NCI-H1048 (cell line): Measurements from ENCODE around the gene ALAS2.
A peak's percentile ranks its signal among the peaks of the same experiment; 100 is the strongest.
"Not testable (repeated sequence)": the region's sequence is repeated elsewhere in the genome, so short reads cannot be mapped to it uniquely, and the experiment has no call there.

Experiments
- DNase-seq: peaks from one replicate; lab custom pipeline; 2025; lab: John Stamatoyannopoulos, UW

The ALAS2 gene

DNA sequence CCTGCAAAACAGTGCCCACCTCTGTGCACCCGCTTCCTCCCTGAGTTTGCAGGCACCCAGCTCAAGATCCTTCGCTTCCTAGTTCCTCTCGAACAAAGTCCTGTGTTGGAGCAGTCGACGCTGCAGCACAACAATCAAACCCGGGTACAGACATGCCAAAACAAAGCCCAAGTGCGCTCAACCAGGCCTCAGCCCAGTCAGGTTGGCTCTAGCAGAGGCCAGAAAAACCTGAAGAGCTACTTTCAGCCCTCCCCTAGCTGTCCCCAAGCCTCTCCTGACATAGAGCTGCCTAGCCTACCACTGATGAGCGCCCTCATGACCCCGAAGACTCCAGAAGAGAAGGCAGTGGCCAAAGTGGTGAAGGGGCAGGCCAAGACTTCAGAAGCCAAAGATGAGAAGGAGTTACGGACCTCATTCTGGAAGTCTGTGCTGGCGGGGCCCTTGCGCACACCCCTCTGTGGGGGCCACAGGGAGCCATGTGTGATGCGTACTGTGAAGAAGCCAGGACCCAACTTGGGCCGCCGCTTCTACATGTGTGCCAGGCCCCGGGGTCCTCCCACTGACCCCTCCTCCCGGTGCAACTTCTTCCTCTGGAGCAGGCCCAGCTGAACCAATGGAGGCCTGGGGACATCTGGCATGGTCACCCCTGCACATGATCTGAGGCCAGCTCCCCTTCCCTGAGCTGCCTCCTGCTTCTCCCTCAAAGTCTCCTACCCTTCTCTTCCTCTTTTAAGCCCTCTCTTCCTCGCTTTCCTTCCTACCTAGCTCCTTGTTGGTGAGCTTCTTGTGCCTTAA lies 23.8 kb downstream of the ALAS2 start:
- DNase-seq, result no peak

DNA sequence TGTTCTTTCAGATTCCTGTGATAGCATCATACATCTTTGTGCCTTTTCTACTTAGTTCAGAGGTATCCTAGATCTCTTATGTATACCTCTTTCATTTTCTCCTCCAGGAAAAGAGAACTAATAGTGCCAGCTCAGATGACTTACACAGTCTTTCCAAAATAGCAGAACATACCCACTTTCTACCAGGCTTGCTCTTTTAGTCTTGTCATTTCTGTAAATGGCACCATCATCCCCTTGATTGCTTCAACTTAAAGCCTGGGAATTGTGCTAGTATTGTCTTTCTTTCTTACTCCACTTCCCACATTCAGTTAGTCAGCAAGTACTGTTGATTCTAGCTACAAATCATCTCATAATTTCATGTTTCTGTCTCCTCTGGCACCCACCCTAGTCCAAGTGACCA lies 25.5 kb downstream of the ALAS2 start:
- DNase-seq, result no peak

DNA sequence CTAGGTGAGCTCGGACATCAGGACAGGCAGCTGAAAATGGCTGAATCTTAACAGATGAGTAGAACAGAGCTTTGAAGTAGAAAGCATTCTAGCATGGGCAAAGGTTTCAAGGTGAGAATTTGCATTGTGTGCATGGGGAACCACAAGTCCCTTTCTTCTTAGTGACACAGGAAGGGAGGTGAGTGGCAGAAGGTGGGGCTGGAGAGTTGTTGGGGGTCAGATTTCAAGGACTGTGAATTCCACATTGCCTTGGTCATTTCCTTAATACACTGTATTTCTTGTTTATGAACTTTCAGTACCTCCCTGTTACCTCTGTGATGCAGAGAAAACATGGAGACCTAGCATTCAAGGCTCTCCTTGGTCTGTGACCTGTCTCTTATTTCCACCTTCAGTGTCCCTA lies 26.5 kb downstream of the ALAS2 start:
- DNase-seq, result no peak

DNA sequence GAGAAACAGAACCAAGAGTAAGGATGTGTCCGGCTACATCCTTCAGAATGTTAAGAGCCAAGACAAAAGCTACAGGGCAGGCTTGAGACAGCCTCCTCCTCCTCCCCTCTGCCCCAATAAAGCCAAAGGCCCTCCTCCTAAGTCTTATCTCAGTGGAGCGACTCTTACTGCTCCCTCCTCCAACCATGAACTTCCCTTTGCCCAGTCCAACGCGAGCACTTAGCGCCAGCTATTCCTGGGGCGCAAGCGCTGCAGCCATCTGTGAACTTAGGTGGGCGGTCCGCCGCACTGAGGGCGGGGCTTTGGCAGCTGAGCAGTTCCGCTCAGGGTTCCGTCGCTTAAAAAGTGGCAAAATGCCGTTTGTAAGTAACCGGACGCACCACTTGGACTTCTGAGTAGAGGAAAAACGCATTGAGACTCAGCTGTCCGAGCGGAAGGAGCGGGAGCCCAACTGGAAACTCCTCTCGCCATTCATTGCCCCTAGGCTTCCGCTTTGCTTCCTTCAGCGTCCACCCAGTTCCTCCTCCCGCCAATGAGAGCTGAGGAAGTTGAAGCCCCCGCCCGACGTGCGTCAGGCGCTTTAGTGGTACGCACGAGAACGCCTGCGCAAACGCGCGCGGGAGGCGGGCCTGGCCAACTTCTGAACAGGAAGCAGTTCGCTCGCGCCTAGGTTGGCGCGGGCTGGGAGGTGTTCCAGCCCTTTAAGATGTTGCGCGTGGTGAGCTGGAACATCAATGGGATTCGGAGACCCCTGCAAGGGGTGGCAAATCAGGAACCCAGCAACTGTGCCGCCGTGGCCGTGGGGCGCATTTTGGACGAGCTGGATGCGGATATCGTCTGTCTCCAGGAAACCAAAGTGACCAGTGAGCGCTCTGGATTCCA lies 30.8 kb downstream of the ALAS2 start, which contains the start of gene APEX2:
TSS of gene APEX2 (plus strand) at position 647 of the 882 bp plus-strand sequence. CDS start at position 707, 60 bp downstream.
- DNase-seq, result peak; percentile 66

DNA sequence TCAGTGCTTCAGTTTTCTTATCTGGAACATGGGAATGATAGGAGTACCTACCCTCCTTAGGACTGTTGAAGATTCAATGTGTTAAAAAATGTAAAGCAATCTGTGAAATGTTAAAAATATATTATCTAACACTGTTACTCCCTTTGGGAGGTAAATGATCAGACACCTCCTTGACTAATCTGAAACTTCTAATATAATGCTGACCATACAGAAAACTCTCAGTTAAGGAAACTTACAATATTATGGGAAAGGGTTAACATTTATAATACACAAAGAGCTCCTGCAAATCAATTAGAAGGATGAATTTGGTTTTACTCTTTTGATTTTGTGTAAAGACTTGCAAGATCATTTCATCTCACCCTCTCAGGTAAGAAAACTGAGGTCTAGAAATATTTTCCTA lies 35.2 kb downstream of the ALAS2 start:
- DNase-seq, result no peak

DNA sequence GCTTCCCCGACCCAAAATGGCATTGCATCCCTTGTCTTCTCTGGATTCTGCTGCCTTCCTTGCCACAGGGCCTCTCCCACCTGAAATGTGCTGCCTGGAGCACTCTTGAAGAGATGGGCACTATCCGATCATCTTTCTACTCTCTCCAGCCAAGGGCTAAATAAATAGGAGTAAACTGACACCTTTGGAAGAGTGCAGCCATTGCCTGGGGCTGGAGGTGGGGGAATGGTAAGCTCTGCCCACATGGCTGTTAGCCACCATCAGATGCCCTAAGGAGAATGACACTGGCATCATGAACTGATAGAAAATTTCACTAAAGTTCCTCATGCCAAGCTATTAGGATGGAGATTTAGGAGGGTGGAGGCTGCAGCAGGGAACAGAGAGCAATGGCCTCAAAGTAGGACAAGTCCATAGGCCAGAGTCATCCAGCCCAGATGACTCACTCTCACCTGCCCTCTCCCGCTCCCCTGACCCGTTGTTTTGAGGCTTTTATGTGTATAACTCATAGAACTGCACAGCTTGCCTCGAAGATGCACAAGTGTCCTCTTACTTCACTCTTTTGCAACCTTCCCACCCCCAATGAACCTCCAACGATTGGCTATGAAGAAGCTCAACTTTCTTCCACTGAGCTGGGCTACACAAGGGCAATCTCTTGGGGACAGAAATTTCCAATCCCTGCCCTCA lies 36.0 kb downstream of the ALAS2 start:
- no peak for DNase-seq

DNA sequence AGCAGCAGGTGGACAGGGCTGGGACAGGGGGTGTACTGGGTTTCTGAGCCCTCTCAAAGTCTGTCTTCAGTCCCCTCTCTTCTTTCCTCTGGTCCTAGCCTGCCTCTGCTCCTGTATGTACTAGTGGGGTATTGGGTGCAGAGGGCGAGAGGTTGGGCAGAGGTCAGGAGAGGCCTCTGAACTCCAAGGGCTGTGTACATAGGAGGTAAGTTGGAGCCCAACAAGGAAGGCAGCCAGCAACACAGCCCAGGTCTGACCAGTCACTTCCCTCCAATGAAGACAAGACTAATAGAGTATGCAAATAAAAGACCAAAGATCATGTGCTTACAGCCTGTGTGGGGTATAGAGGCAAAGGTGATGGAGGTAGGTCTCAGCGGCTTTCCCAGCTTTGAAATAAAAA lies 36.7 kb downstream of the ALAS2 start, which contains the start of gene PFKFB1:
TSS of gene PFKFB1 (minus strand) at position 90 of the 400 bp plus-strand sequence. CDS start 181 bp downstream, outside the sequence.
- DNase-seq, result no peak

DNA sequence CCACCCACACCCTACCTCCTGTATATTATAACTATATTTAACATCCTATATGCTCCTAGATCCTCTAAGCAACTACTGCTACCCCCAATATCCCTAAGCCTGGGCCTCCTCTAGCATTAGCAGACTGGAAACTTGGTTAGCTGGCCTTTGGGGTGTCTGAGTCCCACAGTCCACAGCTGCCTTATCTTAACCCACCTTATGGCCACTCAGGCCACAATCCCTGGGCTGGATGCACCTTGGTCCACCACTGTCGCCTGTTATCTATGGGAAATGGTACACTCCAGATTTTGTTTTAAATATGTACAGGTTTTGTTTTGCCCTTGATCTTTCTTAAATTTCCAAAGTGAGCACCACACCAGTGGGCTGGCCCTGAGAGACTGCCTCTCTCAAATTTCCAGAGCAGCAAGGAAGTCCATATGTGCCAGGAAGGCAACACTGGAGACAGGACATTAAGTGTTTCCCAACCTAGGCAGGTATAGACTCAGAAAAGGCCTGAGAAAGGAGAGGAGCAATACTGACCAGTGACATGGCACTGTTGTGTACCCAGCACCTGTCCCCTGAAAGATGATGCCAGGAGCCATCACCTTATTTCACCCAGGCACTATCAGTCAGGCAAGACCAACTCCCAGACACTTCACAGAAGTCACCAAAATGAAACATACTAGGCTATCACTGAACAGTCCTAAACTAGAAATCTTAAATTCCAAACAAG lies 37.7 kb downstream of the ALAS2 start:
- no peak for DNase-seq

DNA sequence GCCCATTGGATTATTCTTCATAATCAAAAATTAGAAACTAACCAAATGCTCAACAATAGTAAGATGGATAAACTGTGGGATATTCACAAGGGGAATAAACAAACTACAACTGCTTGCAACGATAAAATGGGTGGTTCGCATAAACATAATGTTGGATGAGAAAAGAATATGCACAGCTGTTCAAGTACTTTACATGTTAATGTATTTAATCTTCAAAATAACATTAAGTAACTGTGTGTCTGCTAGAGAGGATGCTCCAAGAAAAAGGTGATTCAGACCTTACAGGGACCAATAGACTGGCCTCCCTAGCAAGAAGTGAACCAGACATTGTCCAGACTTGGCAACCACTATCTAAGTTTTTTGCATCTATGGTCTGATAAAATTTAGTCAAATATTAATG lies 39.1 kb downstream of the ALAS2 start:
- DNase-seq, result no peak

DNA sequence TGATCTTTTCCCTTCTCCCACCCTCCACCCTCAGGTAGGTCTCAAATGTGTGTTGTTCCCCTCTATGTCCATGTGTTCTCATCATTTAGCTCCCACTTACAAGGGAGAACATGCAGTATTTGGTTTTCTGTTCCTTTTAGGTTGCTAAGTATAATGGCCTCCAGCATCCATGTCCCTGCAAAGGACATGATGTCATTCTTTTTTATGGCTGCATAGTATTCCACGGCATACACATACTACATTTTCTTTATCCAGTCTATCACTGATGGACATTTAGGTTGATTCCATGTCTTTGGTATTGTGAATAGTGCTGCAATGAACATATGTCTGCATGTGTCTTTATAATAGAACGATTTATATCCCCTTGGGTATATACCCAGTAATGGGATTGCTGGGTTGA lies 47.5 kb downstream of the ALAS2 start:
- DNase-seq, result not testable (repeated sequence)

DNA sequence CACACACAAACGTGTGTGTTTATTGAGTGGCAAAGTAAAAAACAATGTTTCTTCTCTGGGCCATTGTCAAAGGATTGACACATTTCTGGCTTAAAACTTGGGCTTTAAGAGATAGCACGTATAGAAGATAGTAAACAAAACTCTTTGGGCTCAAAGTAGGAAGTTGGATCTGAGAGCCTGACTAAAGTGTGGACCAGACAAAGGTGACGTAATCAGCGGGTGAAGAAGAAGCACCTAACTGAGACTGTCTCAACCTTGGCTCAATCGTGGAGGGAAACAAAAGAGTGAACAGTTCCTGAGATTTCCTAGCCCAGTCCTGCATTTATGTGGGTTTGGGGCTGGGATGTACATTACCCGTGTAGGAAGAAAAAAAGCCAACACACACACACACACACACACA lies 50.4 kb downstream of the ALAS2 start:
- no peak for DNase-seq

DNA sequence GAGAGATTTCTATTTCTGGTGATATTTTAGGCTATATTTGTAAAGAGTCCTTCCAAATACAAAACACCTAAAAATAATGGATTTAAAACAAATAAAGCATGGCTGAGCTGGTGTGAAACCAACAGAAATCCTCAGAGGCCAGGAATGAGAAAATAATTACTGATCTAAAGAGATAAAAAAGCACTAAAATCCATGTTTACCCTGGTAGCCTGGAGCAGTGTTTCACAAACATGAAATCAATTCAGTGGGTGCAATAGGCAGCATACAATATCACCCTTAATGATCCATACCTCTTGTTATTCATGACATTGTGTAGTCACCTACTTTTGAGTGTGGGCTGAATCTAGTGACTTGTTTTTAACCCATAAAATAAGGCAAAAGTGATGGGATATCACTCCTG lies 51.3 kb downstream of the ALAS2 start:
- no peak for DNase-seq

DNA sequence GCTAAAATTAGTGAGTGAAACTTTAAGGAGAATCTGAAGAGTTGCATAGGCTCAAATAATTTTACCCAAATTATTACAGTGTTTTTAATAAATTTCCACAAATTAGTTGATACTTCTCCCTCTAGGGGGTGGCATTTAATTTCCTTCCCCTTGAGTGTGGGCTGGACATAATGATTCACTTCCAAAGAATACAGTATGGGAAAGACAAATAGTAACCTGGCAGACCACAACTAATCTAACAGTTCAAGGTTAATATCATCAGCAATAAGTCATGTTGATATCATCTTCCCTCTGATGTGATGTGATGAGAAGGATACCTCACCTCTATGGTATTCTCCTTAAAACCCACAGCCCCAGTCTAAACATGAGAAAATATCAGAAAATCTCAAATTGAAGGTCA lies 52.3 kb downstream of the ALAS2 start:
- no peak for DNase-seq

DNA sequence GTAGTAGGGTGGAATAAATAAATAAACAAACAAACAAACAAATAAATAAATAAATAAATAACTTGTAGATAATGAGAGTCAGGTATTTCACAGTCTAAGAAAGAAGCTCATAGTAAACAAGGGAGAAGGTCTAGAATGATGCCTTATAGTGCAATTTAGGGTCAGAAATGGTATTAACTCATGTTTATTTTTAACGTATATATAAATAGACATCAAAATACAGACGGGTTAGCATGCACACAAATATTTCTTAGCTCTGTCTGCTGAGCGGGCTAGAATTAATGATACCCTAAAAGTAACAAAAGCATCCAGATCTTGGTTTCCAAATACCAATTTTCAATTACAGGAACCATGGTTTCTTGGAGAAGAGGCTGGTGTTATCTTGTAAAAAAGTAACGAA lies 53.4 kb downstream of the ALAS2 start:
- no peak for DNase-seq

DNA sequence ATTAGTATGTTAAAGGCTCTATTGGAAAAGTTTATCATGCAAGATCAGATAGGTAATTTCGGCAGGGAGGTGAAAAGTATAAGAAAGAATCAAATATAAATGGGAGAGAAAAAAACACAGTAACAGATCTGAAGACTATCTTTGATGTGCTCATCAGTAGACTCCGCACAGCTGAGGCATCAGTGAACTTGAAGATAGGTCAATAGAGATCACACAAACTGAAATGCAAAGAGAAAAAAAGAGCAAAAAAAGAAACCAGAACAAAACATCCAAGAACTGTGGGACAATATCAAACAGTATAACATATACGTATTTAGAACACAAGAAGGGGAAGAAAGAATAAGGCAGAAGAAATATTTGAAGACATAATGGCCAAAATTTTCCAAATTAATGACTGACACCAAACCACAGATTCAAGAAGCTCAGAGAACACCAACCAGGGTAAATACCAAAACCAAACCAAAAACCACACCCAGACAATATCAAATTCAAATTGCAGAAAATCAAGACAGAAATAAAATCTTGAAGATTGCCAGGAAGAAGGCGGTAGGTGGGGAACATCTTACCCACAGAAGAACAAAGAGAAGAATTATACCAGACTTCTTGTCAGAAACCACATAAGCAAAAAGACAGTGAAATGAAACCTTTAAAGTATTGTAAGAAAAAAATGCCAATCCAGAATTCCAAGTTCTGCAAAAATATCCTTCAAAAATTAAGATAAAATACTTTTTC lies 65.8 kb downstream of the ALAS2 start:
- DNase-seq, result no peak

DNA sequence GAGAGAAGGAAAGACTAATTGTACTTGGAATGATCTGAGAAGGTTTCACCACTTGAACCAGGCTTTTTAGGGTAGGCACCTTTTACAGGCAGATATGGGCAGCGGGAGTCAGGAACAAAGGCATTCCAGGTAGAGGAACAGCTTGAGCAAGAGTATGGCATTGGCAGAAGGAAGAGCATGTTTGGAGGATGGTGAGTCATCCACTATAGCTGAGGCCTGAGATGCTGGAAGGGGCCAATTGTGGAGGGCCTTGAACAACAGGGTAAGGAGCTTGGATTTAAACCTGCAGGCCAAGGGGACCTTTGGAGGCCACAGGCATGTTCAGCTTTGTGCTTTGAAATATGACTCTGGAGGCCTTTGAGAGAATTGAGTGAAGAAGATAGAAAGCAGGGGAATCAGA lies 69.0 kb downstream of the ALAS2 start:
- no peak for DNase-seq
